Measurements from ENCODE around the gene ADAM22.

ADAM22 gene

DNA sequence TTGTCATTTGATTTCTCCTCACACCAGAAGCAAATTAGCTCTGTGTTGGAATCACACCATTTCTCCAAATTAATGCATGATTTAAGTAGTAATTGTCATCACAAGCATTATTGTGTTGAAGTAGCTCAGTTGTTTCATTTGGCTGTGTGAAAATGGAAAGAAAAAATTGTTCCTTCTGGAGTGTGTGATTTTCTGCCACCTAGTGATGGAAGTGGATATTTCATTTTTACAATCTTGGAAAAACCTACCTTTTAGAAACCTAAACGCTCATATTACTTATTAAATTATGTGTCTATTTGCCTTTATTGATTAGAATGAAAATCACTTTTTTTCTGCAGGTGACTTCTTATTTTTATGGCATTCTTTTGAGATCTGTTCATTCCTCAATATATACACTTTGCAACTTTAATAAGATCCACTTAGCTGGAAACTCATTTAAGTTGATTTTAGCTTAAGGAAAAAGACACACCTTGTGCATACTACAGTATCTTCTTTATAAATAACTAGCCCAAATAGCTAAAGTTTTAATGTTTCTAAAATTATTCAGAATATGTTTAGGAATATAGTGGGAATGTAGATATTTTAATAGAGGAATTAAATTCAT, 235.8 kb downstream of the ADAM22 start:
- peak; percentile 1 to 42 for DNase-seq

DNA sequence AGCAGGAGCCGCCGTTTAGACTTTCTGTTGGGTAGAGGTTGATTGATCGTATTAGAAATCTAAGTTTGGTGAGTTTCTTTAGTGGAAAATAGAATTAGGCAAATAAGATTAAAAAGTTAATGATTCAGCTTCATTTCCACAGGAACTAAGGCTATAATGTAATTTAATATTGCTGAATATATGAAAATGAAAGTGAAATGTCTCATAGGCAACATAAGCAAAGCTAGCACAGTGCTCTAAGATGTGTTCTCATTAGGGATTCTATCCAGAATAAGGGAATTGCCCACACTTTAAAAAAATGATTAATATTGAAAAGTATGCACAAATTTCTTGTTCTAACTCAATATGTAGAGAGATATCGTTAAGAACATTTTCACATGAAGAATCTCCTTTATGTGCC, 238.8 kb downstream of the ADAM22 start:
- DNase-seq: no peak

DNA sequence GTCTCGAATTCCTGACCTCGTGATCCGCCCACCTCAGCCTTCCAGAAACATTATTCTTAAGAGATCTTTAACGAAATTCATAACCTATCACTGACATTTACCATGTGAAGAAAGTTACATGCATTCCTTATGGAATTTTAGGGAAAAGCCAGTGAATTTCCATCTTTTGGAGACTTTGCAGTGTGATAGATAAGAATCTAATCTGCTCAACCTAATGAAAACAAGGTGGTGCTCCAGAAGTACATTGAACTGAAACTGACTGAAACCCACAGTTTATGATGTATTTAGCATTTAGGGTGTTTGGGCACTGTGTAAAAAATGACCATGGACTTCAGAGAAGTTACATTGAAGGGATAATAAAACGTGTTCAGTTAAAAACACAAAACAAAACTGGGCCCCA, 242.1 kb downstream of the ADAM22 start:
- DNase-seq: no peak

DNA sequence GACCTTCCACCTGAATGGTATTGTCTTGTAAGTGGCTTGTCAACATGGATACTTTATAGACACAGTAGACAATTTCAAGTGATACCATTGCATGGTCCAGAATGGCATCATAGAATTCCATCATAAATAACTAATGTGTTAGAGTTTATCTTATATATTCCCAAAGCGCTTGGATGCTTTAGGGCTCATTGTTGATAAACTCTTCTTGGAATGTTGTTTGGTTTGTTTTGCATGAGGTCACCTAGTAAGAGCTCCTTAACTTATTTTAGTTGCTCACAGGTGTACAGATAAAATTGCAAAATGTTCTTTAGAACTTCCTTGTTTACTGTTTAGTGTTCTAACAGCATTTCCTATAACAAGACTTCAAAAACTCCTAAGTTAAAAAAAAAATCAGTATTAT, 249.0 kb downstream of the ADAM22 start:
- DNase-seq: no peak

DNA sequence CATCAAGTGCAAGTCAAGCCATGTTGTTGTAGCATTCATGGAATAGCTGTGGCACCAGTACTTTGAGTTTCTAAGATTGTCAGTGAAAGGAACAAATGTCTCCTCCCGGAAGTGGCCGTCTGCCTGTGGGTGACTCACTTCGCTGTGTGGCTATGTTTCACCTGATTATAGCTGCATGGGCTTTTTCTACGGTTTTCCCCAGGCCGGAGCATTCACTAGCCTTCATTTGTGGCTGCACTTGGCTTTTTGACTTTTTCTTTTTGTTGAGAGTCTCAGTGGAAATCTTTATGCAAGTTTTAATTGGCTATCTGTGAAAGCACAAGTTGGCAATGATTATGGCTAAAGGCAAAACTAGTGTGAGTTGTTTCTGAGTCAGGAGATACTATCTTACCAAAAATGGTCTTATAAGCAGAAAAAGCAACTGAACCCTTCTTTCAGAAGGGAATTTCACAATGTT, 250.8 kb downstream of the ADAM22 start:
- DNase-seq: no peak

DNA sequence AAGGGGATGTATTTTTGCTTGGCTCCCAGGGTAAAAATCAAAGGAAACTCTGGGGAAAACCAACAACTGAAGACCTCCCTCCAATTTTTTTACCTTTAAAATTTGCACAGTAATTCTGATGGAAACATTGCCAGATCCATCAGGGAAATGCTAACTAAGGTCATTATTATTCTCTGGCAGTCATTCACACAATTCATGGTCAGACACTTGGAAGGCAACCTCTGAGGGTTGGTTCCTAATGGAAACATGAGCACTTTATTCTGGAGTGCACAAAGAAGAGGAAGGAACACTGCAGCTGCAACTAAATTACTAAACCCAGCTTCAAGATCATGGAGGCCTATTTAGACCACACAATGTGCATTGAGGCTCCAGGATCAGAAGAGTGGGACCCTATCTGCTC, 251.6 kb downstream of the ADAM22 start:
- peak in 1 of 2 experiments; percentile 29 for DNase-seq

DNA sequence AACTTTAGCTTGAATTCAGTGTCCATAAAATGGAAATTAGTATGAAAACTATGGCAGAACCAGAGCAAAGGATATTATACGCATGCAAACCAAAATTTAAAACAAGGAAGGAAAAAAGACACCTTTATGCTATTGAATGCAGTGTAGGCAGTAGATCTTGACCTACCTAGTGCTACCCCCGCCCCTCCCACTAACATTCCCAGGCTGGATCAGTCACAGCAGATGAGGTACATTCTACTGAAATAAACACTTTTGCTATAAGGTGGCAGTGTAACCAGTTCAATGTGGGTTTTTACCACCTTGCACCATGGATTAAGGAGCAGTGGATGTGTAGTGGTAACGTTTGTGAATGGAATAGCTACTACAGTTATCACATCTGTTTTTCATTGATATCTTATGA, 257.9 kb downstream of the ADAM22 start:
- no peak for DNase-seq

DNA sequence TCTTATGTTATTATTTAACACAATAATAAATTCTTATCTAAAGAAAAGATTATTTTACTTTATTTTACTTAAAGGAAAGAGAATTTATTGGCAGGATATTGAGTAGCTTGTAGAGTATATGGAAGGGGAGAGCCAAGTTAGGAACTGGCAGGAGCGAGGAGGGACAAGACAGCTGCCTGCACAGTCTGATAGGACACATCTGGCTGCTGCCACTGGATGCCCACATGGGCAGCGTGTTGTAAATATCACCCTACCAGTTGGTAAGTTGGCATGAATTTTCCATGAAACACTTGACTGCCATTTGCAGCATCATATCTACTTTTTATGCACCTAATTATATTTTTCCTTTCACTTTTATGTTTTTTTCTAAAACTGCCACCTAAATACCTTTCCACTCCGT, 266.2 kb downstream of the ADAM22 start:
- DNase-seq: no peak

DNA sequence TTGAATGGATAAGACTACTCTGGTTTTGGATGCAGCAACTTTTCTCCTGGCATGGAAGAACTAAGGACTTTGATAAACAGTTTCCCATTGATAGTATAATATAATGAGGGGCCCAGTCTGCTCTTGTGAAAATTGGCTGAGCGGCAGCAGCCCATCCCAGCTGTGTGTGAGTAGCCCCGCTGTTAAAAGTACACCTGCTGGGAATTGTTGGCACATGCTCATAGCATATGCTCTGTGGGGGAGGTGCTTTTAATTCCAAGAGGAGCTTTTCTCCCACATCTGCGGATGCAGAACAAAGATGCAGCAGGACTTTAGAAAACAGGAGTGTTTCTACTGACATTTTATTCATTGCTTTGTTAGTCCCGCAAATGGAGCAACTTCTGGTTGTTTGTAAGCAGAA, 266.7 kb downstream of the ADAM22 start:
- peak; percentile 86 to 92 for DNase-seq

DNA sequence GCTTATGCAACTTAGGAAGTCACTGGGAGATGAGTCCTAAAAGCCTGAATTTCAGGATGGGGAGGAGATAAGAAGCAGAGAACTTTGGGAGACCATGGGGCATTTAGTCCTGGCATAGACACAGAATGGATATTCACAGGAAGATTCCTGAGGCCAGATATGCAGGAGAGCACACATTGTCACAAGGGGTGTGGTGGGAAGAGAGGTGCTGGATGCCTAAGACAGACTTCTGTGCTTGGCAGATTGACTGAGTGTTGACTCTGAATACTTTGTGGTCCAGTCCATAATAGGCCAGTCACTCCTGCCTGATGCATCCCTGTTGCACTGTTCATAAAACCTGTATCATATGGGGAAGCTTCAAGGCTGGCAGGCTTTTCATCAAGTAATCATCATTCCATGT, 267.3 kb downstream of the ADAM22 start:
- DNase-seq: no peak

DNA sequence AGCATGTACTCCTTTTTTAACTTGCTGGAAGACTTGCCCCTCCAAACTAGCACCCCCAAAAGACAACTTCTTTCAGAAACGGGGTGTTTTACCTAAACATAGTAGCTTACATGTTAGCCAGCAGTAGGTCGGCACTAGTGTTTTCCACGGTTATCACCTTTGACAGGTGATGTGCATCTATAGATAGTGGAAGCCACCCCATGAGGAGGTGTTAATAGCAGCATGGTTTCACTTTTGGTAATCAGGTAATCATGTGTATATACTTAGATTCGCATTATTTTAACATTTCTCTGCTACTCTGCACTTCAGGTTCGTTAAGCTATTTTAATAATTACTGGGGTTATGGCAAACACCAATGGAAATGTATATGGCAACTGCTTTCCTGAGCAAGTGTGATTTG, 268.2 kb downstream of the ADAM22 start:
- no peak for DNase-seq

DNA sequence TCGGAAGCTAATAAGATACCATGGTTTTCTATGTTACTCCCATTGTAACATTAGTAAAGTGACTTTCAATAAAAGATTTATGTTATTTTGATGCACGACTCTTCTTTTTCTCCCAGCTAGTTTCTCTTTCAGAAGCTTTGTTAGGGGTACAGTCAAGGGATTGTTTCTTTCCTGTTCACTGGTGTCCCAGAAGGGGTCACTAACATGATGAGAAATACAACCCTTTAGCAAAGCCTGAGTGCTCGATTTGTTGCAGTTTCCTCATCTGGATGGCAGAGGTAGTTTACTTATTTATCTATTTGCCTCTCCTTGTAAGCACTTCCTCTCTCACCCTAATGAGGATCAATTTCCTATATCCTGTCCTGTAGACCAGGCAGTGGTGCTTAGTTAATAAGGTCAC, 268.7 kb downstream of the ADAM22 start:
- no peak for DNase-seq

DNA sequence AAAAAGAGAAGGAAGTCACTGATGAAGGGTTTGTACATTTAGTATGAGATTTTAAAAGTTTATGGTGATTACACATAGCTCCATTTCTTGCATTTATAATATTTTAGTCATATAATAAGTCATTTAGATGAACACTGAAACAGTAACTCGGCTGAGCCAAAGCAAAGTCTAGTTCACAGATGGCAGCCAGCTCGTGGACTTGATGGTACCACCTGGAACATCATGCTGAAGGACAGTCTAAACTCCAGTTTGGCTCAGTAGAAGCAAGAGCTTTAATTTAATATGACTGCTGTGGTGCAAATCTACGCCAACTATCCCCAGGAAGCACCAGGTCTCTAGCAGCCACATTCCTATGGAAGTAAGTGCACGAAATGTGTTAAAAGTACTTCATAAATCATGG, 269.4 kb downstream of the ADAM22 start:
- DNase-seq: no peak

DNA sequence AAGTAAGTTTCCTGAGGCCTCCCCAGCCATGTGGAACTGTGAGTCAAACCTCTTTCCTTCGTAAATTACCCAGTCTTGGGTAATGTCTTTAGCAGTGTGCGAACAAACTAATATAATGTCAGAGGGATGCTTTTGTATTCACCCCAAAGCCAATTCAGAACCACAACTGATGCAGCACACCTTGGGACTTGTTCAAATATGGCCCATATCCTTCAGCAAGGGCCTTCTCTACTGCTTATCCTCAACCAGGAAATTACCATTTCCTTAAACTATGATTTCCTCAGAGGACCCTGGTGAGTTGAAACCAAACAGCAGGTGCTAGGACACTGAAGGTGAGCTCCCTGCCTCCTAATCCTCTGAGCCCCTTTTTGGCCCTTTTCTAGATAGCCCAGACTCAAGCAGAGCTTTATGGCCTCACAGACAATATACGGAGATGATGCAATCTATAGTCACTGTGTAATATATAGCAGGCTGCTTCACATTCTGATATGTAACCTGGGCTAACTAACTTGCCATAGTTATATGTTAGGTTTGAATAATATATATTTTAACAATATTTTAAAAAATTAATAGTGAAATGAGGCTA, 270.6 kb downstream of the ADAM22 start:
- DNase-seq: no peak

DNA sequence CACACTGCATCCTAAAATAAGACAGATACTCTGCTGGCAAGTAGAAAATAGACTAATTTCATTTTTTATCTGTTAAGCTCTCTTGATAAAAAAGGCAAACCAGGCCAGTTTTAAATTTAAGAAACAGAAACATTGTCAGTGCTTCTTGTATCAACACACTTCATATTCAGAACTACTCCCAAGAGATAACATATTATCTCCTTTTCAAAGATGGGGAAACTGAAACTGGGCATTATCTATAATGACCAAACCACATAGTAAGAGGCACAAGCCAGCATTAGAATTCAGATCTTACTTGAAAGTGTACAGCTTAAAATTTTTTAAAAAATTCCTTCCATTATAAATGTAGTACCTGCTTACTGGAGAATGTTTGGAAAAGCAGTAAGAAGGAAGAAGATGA, 271.1 kb downstream of the ADAM22 start:
- DNase-seq: no peak

DNA sequence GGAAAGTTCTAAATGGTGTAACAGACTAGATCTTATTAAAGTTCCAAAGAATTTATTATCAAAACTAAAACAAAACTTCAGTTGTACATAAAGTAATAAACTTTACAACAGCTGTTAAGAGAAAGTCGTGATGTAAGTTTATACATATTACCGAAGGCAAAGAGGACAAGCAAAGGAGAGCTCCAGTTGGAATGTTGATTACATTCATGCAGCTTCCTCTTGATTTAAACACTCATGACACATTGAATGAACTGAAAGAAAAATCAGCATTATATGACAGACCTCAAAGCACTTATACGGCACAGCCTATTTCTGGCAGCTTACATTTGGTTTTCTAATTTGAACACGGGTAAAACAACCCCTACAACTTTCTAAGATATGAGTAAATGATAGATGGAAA, 272.2 kb downstream of the ADAM22 start:
- no peak for DNase-seq

DNA sequence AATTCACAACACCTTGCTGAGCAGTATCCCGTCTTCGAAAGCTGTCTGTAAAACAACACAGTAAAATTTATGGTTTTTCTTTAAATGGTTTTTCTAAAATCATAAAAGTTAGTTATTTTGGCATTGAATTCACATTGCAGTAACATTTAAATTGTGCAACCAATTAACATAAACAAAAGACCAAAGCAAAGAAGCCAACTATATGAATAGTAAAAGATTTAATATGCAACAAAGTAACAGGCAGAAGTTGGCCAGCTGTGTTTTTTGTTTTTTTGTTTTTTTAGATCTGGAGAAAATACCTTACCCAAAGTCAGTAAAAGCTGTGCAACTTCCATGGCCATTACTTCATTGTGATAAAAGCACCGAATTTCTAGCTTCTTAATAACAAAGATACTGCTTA, 274.5 kb downstream of the ADAM22 start:
- DNase-seq: no peak

DNA sequence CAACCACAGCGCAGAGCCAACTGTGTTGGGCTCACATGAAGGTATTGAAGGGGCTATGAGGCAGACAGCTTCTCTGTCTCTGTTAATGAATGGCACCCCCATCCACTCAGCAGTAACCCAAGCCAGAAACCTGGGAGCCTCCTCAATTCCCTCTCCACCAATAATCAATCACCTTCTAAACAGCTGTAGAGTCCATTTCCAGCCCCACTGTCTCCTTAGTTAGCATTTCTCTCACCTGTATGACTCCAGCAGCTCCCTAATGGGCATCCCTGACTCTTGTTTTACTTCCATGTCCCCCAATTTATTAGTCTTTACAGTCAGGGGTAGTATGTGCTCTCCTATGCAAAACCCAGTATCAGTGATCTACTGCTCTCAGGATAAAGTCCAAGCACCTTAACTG, 278.9 kb downstream of the ADAM22 start:
- DNase-seq: no peak

DNA sequence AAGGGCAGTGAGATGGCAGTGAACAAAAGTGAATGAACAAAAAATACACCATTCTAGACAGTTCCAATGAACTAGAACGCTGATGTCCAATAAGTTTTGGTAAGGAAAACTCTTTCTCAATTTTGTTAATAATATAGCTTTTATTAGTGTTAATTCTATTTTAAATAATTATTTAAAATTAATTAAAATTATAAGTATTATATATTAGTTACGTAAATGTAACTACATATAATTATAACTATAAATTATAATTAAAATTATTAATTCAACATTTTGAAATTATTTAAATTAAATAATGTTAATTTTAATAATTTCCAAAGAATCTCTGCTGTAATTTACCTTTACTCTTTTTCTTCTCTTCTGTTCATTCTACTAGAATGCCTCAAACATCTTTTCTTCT, 280.4 kb downstream of the ADAM22 start:
- no peak for DNase-seq

DNA sequence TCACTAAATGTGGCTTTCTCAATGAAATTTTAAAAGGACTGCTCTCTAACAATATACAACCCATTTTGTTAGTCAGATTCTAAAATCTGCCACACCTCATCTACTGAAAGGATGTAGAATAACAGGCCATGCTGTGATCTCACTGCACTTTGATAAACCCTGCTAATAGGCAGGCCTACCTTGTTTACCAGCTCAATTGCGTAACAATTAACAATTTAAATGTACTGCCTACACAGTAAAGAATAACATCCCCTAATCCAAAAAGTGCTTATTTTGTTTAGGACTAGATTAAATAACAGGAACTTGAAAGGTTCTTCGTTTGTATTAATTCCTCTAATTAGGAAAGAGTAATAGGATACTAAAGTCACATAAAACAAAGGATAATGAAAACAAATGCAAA, 281.2 kb downstream of the ADAM22 start:
- DNase-seq: no peak

DNA sequence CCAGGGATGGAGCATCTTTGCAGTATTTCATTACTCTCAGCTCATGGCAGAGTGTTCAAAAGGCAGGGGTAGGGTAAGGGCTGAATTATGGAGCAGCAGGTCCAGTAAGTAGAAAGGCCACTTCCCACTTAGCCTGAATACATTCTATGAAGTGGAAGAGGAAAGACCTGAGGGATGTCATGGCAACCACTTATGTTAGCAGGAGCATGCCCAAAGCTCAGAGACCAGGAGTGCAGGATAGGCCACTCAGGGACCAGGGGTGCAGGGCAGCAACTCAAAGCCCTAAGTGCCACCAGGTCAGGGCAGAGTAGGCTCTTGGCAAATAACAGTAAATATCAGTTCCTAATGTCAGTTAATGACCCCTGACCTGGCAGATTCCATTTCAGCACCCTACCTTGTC, 282.2 kb downstream of the ADAM22 start:
- DNase-seq: no peak

DNA sequence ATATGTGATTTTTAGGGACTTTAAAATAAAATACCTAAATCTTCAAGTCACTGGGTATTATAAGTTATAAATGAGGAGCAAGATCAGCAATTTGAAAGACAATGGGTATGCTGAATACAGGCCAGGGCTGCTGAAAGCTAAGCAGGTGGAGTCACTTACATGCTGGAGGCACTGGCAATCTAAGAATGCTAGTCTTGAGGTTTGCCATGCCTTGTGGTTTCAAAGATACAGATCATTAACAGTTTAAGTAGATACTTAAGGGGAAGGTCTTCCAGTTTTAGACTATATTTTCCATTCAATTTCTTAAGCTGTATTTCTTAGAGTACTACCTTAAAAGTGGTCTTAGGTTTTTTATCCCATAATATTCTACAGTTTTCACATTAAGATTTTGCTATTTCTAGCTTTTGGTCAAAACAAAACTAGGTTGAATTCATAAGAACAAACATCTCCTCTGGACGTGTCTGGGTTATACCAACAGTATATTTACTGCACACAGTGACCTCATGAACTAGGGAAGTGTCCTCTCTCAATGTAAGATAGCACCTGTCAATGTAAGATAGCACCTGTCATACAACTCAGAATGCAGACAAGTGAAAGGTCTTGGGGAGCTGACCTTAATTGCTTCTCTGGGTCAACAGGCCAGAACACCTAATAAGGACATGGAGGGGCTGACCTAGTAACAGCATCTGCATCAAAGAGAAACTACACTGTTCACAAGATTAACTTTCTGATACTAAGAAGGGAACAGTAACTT, 283.8 kb downstream of the ADAM22 start:
- DNase-seq: no peak

DNA sequence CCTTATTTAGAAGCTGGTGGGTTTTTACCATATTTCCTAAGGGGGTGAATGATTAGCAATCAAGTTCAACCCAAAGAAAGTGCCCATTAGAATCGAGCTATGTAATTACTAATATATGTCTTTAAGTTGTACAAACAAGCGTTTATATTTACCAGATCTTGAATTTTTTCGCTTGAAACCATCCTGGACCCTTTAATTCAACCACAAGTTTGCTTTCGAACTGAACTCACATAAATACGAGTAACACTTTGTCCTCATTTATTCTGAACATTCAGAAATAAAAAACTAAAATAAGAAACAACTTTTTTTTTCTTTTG, 284.3 kb downstream of the ADAM22 start:
- DNase-seq: no peak

DNA sequence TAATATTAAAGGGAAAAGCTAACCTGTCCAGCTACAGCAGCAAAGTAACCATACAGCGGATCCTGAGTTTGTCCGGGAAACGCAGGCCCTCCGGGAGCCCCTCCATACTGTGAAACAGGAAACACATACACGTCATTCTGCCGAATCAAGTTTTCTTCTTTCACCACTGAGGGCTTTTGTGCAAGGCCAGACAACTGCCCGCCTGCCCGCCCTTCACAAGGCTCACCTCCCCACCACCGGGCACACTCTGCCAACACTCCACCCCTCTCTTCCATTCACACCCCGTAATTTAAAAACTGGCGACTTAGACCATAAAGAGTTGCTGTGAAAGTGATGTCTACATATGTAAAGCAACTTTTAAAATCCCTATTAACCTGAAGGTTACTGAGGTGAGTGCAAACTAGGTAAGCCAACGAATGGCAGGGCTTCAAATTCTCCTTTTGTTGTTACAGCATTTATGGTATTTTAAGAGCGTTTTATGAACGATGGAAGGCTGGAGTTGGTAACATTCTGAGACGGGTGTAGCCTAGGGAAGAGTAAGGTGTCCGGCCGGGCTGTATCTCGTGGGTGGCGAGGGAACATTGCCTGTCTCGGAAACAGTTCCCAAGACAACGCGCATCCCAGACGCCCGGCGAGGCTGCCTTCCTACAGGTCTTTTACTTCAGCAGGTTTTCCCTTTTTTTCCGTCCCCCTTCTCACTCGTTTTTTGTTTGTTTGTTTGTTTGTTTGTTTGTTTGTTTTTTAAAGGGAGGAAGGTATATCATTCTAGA, 285.0 kb downstream of the ADAM22 start:
- peak; percentile 56 to 71 for DNase-seq

Data from NCI-H2081 (cell line).